Measurements from ENCODE around the gene KLF4.
"Not testable (repeated sequence)": the region's sequence is repeated elsewhere in the genome, so short reads cannot be mapped to it uniquely, and the experiment has no call there.

KLF4 gene

DNA sequence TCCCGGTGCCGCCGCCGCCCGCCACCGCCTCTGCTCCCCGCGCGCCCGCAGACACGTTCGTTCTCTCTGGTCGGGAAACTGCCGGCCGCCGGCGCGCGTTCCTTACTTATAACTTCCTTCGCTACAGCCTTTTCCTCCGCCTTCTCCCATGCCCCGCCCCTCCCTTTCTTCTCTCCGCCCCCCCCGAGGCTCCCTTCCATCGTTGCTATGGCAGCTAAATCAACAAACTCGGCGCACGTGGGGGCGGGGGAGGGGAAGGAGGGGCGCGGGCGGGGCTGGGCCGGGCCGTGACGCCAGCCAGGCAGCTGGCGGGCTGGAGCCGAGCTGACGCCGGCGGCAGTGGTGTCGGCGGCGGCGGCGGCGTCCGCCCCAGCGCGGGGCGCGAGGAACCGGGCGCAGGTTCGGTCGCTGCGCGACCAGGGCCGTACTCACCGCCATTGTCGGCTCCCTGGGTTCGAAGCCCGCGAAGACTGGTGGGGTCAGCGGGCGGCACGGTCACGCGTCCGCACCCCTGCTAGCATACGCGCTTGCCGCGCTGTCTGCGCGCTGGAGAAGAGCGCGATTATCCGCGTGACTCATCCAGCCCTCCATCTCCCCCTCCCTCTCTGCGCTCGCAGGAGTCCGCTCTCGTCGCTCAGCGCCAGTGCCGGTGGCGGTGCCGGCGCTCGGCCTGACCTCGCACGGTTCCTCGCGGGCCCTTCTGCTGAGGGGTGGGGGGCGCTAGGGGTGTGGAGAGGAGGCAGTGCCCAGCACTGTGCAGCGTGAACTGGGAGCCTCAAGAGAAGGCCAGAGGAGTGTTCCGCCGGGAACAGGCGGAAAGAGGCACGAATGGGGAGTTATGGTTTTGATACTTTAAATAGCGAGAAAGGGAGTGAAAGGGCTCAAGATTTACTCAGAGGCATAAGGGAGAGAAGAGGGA lies at the start of gene KLF4:
Gene KLF4 (minus strand): TSS at position 83 of the 919 bp plus-strand sequence. CDS start 597 bp downstream, outside the sequence.
- FAIRE-seq (no peak), DNase-seq (ENCODE audit: low spot score) (peak; percentile 85)

DNA sequence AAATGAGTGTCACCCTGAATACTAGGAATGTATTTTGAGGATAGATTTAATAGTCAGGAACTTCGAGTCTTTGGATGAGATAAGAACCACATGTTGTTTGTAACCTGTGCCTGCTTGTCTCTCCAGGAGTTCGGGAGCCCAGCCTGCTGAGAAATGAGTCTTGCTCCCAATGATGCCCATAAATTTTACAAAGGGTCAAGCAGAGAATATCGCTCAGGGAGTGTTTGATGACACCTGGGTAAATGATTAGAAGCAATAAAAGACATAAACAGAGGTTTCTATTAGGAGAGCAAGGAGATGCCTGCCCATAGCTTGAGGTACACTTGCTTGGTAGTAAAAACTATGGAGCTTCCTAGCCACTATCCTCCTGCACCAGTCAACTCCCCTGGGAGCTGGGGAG lies 46.9 kb upstream of the KLF4 start:
- DNase-seq (ENCODE audit: low spot score) (no peak), FAIRE-seq (no peak)

DNA sequence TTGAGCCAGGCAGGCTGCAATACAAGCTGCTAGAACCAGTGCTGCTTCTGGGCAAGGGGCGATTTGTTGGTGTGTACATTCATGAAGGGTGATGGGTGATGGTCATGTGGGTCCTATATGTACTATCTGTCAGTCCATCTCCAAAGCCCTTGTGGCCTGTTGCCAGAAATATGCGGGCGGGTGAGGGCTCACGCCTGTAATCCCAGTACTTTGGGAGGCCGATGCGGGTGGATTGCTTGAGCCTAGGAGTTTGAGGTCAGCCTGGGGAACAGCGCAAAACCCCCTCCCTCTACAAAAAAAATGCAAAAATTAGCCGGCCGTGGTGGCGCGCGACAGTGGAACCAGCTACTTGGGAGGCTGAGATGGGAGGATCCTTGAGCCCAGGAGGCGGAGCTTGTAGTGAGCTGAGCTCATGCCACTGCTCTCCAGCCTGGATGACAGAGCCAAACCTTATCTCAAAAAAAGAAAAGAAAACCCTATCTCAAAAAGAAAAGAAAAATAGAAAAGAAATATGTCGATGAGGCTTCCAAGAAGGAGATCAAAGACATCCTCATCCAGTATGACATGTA lies 45.0 kb upstream of the KLF4 start:
- no peak for DNase-seq (ENCODE audit: low spot score)
- no peak for FAIRE-seq

DNA sequence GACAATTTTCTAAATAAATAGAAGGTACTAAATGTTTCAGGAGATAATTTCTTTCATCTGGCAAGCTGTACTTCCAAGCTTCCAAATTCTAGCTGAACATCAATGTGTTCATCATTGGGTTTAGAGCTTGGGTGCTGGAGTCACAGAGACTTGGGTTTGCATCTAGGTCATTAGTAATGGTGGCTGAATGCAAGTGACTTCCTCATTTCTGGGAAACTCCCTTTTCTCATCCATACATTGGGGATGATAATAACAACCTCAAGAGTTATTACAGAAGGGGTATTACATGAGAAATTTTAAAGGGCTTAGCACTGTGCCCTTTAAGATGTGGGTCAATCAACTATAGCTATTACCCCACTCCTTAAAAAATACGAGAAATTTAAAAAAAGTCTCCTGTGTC lies 41.1 kb upstream of the KLF4 start:
- DNase-seq (ENCODE audit: low spot score) (no peak), FAIRE-seq (no peak)

DNA sequence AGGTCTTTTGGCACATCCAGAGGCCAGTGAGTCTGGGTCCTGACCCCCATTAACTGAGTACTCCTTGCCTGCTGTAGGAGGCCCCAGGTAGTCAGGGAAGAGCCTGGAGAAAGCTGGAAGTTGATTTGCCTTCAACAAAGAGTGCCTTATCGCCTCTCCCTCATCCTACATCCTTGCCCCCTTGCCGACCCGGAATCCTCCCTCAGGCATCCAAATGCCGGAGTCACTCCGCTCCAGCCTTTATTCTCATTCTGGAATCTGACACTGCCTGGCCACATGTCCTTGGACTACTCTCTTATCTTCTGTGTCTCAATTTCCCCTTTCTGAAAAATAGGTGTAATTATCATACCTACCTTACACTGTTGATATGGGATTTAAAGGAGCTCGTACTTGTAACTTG lies 39.1 kb upstream of the KLF4 start:
- DNase-seq (ENCODE audit: low spot score) (no peak), FAIRE-seq (no peak)

DNA sequence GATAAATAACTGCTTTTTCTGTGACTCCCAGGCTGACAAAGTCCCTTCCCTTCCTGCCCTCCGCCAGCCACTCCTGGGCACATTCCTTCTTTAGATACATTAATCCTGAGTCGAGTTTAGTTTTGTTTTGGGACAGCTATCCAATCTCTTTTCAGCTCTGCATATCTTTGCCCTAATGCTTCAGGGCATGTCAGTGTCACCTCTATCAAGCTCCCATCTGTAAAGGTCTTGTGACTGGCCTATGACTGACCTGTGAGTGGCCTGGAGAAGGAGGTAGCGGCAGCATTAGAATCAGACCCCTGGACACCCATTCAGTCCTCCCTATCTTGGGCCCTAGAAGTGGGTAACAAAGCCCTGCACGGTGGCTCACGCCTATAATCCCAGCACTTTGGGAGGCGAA lies 34.0 kb upstream of the KLF4 start:
- FAIRE-seq (no peak), DNase-seq (ENCODE audit: low spot score) (no peak)

DNA sequence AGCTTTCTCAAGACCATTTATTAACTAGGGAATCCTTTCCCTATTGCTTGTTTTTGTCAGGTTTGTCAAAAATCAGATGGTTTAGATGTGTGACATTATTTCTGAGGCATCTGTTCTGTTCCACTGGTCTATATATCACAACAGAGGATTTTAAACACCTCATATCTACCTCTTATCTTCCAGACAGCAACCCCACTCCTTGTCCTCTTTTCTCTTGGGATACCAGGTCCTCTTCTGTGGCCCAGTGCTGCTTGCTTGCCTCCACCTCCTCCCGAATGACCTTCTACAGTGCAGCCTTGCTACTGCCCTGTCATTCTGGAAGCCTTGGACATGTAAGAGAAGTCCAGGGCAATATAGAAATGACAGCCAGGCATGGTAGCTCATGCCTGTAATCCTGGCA lies 30.6 kb upstream of the KLF4 start:
- no peak for FAIRE-seq
- DNase-seq (ENCODE audit: low spot score) = no peak

DNA sequence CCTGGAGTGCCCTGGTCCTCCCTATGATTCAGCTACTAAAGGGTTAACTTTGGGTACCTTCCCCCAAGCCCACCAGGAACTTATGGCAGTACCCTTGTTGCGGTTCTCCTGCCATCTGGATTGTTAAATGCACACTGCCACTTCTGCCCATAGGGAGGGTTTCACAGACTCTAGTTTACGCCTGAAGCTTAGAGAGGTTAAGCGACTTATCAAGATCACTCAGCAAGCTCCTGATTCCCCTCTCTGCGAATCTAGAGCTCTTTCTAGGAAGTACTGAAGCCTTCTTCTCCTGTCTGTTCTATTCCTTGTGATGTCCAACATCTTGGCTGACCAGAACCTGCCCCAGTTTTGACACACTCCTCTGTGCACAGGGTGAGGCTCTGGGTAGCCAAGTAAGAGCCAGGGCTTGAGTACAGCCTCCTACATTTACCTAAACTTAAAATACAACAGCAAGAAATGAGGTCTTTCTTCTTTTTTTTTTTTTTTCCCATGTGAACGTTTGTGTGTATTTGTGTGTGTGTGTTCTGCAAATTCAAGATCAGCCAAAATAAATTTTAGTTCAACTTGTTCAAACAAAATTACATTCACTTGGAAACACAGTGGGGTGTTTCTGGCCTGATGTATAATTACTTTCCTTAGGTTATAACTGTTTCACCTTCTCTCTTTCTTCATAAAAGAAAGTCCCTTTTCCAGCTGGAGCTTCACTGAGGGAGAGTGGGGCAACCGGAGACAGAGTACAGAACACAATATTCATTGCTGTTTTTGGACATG lies 28.7 kb upstream of the KLF4 start:
- FAIRE-seq (no peak), DNase-seq (ENCODE audit: low spot score) (no peak)

DNA sequence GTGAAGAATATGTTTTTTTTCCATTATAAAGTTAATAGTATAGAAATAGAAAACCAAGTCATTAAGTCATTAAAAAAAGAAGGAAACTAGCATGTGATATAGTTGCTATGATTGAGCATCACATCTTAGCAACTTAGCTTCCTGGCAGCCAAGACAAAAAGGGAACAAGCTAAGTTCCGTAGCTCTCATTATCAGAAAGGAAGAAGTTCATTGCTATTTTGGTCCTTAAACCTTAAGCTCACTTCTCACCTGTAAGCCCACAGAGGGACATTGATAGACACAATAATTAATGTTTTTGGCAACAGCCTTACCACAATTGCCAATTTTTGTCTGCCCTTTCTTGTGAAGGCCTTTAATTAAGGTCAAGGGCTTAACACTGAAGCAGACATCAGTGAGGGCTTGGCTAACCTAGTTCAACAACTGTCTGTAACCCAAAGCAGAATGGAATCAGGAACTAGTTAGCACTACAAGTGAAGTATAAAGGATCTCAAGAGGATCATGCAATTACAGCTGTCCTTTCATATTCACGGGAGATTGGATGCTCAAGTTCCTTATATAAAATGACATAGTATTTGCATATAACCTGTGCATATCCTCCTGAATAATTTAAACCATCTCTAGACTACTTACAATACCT lies 24.0 kb upstream of the KLF4 start:
- DNase-seq (ENCODE audit: low spot score) = no peak

DNA sequence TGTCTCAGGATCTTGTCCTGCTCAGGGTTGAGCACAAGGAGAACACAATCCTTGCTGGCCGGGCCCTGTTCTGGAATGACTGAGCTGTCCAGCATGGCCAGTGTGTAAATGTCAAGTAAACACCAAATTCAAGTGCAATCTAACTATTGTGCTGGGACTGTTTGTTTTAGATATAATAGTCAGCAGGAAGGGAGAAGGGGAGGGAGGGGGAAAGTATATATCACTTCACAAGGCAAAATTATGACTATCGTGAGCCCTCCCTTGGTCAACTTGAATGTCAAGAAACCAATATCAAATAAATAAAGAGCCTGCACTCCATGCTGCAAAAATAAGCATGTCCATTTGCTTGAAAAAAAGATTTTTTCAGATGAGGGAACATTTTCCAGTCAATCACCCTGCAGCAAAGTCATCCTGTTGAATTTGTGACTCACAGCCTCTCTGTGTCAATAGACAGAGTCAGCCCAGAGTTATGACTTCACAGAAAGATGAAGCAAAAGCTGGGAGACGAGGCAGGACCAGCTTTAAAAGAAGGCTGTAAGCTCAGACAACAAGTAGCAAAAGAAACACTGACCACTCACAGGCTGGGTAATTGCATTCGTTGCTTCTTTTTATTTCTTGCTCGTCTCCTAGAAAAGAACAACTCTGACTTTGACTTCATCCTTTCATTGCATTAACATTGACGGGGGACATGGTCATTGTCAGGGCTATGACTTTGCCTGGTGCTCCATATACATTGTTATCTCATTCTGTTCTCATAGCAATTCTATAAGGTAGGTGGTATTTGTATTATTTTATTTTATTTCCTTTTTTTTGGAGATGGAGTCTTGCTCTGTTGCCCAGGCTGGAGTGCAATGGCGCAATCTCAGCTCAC lies 15.3 kb upstream of the KLF4 start:
- peak; percentile 74 for DNase-seq (ENCODE audit: low spot score)
- FAIRE-seq = peak; percentile 86

More for the DNA sequence above, 24.0 kb upstream of the KLF4 start:
- FAIRE-seq = no peak

DNA sequence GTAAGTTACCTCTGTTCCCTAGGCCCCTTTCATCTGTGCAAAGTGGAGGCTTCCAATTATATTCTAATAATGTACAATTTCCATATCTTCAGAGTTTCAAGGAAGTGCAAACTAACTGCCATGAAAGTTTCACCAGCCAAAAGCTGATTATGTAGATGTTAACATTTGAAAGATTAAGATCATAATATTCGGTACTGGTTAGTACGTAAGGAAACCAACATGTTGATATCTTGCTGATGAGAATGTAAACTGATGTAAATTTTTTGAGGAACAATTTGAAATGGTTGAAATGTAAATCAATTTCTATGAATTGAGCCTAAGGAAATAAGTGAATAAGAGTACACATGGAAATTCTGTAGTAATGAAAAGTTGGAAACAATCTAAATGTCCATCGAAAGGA lies 12.9 kb upstream of the KLF4 start:
- FAIRE-seq (no peak), DNase-seq (ENCODE audit: low spot score) (no peak)

DNA sequence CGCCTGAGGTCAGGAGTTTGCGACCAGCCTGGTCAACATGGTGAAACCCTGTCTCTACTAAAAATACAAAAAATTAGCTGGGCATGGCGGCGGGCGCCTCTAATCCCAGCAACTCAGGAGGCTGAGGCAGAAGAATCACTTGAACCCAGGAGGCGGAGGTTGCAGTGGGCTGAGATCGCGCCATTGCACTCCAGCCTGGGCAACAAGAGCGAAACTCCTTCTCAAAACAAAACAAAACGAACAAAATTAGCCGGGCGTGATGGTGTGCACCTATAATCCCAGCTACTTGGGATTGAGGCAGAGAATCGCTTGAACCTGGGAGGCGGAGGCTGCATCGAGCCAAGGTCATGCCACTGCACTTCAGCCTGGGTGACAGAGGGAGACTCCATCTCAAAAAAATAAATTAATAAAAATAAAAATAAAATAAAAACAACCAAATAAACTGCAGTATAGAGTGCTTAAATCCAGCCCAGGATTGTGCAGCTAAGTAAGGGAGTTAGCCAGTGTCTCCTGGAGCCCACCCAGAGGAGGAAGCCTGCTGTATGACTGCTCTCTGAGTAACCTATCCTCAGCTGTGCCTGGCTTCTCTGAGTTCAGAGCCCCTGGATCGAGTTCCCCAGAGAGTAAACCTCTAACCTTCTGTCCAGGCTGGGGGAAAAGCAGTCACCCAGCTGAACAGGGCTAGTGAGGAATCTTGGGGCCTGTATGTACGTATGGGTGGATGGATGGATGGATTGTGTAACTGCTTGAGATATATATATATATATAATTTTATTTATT lies 11.0 kb upstream of the KLF4 start:
- FAIRE-seq; DNase-seq (ENCODE audit: low spot score): not testable (repeated sequence)

DNA sequence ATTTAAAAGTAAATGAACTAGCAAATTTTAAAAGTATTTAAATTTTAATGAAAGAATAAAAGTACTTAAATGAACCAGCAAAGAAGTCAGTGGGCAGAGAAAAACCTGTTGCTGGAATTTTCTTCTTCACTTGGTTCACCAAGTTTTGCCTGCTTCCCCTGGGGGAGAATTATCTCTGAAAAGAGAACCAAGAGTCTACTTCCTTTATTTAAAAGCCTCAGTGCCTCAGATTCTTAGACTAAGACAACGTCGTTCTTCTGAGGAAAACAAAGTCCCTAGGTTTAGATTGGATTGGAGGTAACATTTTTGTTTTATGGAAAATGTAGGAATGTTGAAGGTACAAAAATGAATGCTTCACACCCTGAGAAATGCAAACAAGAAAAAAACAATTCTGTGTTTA lies 7.4 kb upstream of the KLF4 start:
- no peak for FAIRE-seq
- no peak for DNase-seq (ENCODE audit: low spot score)

DNA sequence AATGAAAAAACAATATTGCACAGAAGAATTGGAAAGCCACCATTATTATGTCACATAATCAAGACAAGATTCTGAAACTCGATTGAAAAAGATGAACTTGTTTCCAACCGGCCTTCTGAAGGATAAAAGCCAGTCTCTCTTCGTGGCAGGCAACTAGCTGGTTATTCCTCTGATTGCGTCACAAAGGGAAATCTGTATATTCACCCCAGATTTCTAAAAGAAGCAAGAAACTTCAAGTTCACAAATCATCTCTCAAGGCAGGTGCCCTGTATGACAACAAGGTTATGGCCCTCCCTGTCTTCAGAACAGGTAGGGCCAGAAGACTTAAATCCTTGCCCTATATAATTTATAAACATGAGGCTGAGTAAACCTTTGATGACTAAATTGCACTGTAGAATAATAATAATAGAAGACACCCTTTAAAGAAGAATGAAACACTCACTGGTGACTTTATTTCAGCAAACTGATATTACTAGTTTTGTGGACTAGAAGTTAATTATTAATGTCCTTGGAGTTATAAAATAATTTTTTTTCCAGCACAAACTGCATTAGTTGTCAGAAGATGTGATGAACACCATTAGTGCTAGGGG lies 2.9 kb upstream of the KLF4 start:
- FAIRE-seq = no peak
- DNase-seq (ENCODE audit: low spot score) = no peak

DNA sequence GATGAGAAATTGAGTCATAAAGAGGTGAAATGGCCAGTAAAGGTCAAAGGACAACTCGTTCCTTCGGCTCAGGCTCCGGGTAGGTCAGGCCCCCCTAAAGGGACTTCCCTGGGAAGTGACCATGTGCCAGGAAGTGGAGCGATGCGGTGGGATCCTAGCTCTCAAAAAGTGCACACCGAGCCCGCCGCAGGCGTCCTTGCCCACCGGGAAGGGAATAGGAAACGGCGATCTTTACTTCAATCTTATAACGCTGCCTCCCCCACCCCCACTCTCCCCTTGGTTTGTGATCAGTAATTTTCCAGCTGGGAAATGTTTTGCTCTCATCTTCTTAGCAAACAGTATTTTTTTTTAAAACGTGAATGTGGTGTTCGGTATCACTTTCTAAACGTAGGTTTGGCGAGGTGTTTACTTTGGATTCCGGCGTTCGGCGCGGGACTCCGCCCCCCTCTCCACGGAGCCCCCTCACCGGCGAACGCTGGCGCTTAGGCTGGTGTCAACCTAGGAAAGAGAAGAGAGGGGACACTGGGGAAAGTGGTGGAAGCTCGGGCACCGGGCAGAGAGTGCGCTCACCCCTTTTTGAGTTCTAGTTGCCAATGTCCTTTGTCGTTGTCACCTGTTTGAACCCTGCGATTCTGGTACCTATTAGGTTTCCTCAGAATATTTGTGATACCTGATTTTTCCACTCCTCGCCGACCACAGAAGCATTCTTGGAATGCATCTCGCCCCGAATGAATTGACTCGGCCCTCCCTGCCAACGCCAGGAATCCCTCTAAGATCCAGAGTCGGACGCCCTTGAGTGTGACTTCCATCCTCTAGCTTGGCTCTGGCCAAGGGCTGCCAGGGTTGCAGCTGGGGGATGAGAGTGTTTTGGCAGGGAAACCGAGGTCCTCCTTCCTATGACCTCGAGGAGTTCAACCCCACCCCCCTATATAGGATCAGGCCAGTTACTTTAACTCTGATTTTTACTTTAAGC lies 1.8 kb upstream of the KLF4 start:
- no peak for FAIRE-seq
- no peak for DNase-seq (ENCODE audit: low spot score)

DNA sequence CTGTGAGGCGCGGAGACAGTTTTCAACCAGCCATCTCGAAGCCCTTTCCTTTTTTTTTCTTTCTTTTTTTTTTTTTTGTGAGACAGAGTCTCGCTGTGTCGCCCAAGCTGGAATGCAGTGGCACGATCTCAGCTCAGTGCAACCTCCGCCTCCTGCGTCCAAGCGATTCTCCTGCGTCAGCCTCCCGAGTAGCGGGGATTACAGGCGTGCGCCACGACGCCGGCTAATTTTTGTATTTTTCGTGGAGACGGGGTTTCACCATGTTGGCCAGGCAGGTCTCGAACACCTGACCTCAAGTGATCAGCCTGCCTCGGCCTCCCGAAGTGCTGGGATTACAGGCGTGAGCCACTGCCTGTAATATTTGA lies 1.0 kb upstream of the KLF4 start:
- FAIRE-seq; DNase-seq (ENCODE audit: low spot score): not testable (repeated sequence)

DNA sequence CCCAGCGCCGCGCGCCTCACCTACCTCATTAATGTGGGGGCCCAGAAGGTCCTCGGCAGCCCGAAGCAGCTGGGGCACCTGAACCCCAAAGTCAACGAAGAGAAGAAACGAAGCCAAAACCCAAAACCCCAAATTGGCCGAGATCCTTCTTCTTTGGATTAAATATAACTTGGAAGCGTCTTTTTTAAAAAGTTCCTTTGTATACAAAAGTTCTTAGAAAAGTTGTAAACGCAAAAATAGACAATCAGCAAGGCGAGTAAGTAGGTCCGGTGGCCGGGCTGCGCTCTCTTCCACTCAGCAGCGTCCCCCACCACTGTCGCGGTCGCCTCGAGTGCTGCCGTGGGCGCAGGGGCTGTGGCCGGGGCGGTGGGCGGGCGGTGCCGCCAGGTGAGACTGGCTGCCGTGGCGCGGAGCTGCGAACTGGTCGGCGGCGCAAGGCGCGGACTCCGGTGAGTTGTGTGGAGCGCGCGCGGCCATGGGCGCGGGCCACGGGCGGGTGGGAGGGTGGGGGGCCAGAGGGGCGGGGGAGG lies 360 bp downstream of the KLF4 start:
- DNase-seq (ENCODE audit: low spot score) (no peak), FAIRE-seq (no peak)

Measured in RCC 7860 (cell line).